ENCODE results near the gene NDUFB6. TPM values are rescaled to one million over a fixed set of nuclear protein-coding genes. Genes with fewer than 3 reads are reported as not detected.

NDUFB6 gene
- total RNA-seq, 6 donors from 2014 or later = 3.1 to 46.9 (median 25.9) TPM

DNA sequence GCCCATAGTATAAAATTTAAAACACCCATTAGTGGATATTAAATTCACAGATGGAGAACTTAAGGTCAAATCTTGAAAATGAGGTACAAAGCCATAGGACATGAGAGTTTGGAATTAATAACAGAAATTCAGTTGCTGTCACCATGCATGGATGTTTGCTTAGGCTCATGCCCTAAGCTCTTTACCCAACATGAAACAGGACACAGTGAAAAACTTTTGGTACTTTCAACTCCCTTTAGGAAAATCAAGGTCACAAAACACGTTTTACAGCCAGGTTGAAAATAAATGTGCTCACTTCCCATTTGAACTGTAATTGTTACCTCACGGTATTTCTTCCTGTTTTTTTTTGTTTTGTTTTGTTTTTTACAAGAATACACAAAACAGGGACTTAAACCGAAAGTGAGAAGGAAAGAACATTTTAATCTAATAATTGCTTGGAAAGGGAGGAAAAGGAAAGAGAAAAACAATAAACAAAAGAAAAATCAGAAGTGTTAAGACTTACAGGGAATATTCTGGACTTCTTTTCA, 14.5 kb downstream of the NDUFB6 start:
- Histone ChIP-seq H3K27ac (peak overlapping the region in 3 of 4 donors; percentile 18 to 63 (median 57)), H3K27me3 (no peaks in the 10 kb centered on the region), H3K36me3 (no peaks in the 10 kb centered on the region), H3K4me1 (peaks cover 0 to under 1% (median 0%) of the 10 kb centered on the region in 4 donors), H3K4me3 (no peak overlapping the region), H3K9me3 (no peaks in the 10 kb centered on the region)
- no peak for ATAC-seq (ENCODE audit: low FRiP score in 2 of 2)
- DNase-seq = no peak
- 52 to 55% methylated on average over 3 of the region's 3 CpGs for WGBS, 2 donors
- TF ChIP-seq POLR2A (IDR thresholded peaks at IDR 0.05) = no peak
- TF ChIP-seq, protein P1, sequence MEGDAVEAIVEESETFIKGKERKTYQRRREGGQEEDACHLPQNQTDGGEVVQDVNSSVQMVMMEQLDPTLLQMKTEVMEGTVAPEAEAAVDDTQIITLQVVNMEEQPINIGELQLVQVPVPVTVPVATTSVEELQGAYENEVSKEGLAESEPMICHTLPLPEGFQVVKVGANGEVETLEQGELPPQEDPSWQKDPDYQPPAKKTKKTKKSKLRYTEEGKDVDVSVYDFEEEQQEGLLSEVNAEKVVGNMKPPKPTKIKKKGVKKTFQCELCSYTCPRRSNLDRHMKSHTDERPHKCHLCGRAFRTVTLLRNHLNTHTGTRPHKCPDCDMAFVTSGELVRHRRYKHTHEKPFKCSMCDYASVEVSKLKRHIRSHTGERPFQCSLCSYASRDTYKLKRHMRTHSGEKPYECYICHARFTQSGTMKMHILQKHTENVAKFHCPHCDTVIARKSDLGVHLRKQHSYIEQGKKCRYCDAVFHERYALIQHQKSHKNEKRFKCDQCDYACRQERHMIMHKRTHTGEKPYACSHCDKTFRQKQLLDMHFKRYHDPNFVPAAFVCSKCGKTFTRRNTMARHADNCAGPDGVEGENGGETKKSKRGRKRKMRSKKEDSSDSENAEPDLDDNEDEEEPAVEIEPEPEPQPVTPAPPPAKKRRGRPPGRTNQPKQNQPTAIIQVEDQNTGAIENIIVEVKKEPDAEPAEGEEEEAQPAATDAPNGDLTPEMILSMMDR (IDR thresholded peaks at IDR 0.05) = no peak
- no peak for TF ChIP-seq EP300 (IDR thresholded peaks at IDR 0.05)
- TF ChIP-seq POLR2AphosphoS5 (IDR thresholded peaks at IDR 0.05) = no peak

DNA sequence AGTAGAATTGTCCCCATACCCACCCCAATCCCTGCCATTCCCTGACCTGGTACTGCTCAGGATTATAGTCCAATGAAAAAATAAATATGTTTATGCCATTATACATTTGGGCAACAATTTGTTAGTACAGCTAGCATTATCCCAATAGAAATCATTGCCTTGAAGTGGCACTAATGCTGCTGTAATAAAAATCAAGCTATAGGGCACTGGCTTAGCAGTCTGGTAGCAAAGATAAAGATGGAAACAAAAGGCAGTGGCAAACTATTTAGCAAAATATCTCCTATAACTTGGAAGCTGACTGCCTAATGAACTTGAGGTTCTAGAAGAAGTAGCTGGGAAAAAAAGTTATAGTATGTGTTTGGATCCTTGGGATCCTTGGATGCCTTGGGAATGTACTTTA, 18.4 kb downstream of the NDUFB6 start:
- H3K9me3 ChIP-seq = no peaks in the 10 kb centered on the region
- DNase-seq (no peak), ATAC-seq (ENCODE audit: low FRiP score in 2 of 2) (no peak)
- H3K36me3 ChIP-seq = no peaks in the 10 kb centered on the region
- no peak overlapping the region for H3K4me3 ChIP-seq
- H3K27ac ChIP-seq = peak overlapping the region in 1 of 4 donors; percentile 22
- no peaks in the 10 kb centered on the region for H3K27me3 ChIP-seq
- H3K4me1 ChIP-seq = peaks cover 14 to 20% (median 15%) of the 10 kb centered on the region in 4 donors
- no peak for TF ChIP-seq POLR2AphosphoS5 (IDR thresholded peaks at IDR 0.05)
- TF ChIP-seq, protein P1 (IDR thresholded peaks at IDR 0.05) = no peak
- no peak for TF ChIP-seq EP300 (IDR thresholded peaks at IDR 0.05)

DNA sequence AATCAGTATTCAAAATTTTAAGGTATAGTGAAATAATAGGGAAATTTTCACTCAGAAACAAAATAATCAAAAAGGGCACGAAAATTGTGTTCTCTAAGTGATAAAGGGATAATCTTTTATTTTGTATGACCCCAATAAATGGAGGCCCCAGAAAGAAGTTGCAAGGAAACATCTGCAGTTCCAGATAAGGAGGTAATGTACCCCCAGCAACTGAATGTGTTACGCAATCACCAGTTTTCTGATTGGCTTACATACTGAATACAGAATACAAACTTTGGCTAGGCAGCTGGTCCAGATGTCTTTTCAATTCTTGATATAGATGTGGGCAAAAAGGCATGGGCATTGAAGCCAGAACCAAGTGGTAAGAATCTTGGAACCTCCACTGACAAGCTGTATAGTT, 18.9 kb downstream of the NDUFB6 start:
- Histone ChIP-seq H3K4me1 (peaks cover 17 to 25% (median 19%) of the 10 kb centered on the region in 4 donors), H3K36me3 (no peaks in the 10 kb centered on the region), H3K9me3 (no peaks in the 10 kb centered on the region), H3K4me3 (no peak overlapping the region), H3K27me3 (no peaks in the 10 kb centered on the region), H3K27ac (peak overlapping the region in 1 of 4 donors; percentile 22)
- DNase-seq = no peak
- no peak for ATAC-seq (ENCODE audit: low FRiP score in 2 of 2)
- WGBS, 2 donors = 62 to 64% methylated on average over 2 of the region's 2 CpGs
- TF ChIP-seq POLR2AphosphoS5 (IDR thresholded peaks at IDR 0.05) (no peak), POLR2A (IDR thresholded peaks at IDR 0.05) (no peak), EP300 (IDR thresholded peaks at IDR 0.05) (no peak)
- TF ChIP-seq, protein P1 (IDR thresholded peaks at IDR 0.05) = no peak

DNA sequence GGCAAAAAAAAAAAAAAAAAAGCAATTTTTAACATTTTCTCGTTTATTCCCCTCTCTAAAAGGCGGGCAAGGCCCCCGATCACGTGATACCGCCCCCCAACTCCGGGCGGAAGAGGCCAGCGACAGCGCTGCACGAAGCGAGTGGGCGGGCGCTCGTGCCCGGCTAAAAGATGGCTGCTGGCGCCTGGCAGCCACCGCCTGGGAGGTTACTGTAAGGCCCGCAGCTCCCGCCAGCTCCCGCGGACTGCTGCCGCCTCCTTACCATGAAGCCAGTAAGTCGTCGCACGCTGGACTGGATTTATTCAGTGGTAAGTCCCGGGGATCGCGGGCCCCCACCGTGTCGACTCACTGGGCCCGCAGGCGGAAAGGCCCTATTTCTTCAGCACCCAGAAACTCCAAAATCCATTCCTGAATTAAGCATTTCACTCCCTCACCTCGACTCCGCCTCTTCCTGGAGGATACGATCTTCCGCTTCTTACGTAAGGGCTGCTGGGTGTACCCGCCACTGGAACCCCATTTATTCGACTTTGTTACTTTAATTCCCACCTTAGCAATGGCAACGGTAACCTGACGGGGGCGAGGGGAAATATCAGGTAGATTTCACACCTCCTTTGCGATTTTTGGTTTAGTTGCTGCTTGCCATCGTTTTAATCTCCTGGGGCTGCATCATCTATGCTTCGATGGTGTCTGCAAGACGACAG, 20.6 kb downstream of the NDUFB6 start, which contains the start of the genes SMIM27 and TOPORS:
TSS of gene SMIM27 (plus strand) at position 156 of the 701 bp plus-strand sequence. CDS start at position 264, 108 bp downstream.
TSS of gene TOPORS (minus strand) at position 415 of the 701 bp plus-strand sequence. CDS start at position 265, 150 bp downstream.
- WGBS, 2 donors = 0% methylated on average over 46 of the region's 46 CpGs
- TF ChIP-seq POLR2A (IDR thresholded peaks at IDR 0.05) = peak in 3 of 4 donors; percentile 45 to 93 (median 86)
- TF ChIP-seq POLR2AphosphoS5 (IDR thresholded peaks at IDR 0.05) = peak; percentile 68 to 79
- TF ChIP-seq EP300 (IDR thresholded peaks at IDR 0.05) = peak in 1 of 4 donors; percentile 40
- TF ChIP-seq, protein P1 (IDR thresholded peaks at IDR 0.05) = peak in 1 of 6 experiments; percentile 17

More for the DNA sequence above, 20.6 kb downstream of the NDUFB6 start, which contains the start of the genes SMIM27 and TOPORS:
- Histone ChIP-seq H3K27me3 (no peaks in the 10 kb centered on the region), H3K4me1 (peaks cover 17 to 29% (median 22%) of the 10 kb centered on the region in 4 donors), H3K4me3 (peak within 1 kb of the TSS; percentile 59 to 81 (median 74)), H3K36me3 (no peaks in the 10 kb centered on the region), H3K27ac (peak within 1 kb of the TSS; percentile 91 to 98 (median 94)), H3K9me3 (no peaks in the 10 kb centered on the region)
- peak; percentile 97 to 98 for ATAC-seq (ENCODE audit: low FRiP score in 2 of 2)
- peak; percentile 88 to 97 for DNase-seq
